Lower lobe of right lung (tissue), 2 donors: ENCODE results near the gene RPS2. TPM values are rescaled to one million over a fixed set of nuclear protein-coding genes. Genes with fewer than 3 reads are reported as not detected.
"Not testable (repeated sequence)": the region's sequence is repeated elsewhere in the genome, so short reads cannot be mapped to it uniquely, and the experiment has no call there.

Source experiments
- ATAC-seq, 2 donors: fragments of 200-7000 bp; cut with Tn5 transposase; one replicate each; pipeline ENCODE4 v1.9.1; 2020 to 2022; ENCODE audit warnings: mild to moderate bottlenecking in 2 of 2, moderate library complexity in 2 of 2
- DNase-seq: peaks from one replicate; pipeline ENCODE4 v3.0.0-alpha.2; 2020
- H3K27ac ChIP-seq: fragments of 200-600 bp; one replicate; pipeline ENCODE4 v1.8.0; 2022
- H3K27me3 ChIP-seq: fragments of 200-600 bp; one replicate; pipeline ENCODE4 v1.8.0; 2022; ENCODE audit warnings: low read depth
- H3K36me3 ChIP-seq: fragments of 200-600 bp; one replicate; pipeline ENCODE4 v1.8.0; 2022; ENCODE audit warnings: mild to moderate bottlenecking
- H3K4me1 ChIP-seq: fragments of 200-600 bp; one replicate; pipeline ENCODE4 v1.8.0; 2022
- H3K4me3 ChIP-seq: fragments of 200-600 bp; one replicate; pipeline ENCODE4 v1.8.0; 2022; ENCODE audit warnings: mild to moderate bottlenecking
- H3K9me3 ChIP-seq: fragments of 200-600 bp; one replicate; pipeline ENCODE4 v1.8.0; 2022
- CTCF ChIP-seq: fragments of 200-600 bp; IDR thresholded peaks from one replicate; pipeline ENCODE4 v1.8.0; 2022; ENCODE audit warnings: antibody characterized with exemption, mild to moderate bottlenecking
- intact Hi-C: fragments of 100-400 bp; cut with DNase I; formaldehyde crosslinking; loops from one replicate; pipeline ENCODE4 v1.11.0; 2022
- total RNA-seq: library from RNA; stranded (reverse); fragmentation: NEBNext Ultra II Directional; extraction: Animal tissue kit (Norgen Biotek cat#: 25700); gene quantifications from one replicate; pipeline ENCODE4 v1.2.1, GENCODE V29; 2021
- donor health status: DM: no; HTN: yes; CAD: no; lungs with severe emphysema.

The RPS2 gene
- total RNA-seq, 1 donor from 2014 or later = 1,721 TPM

- H3K4me3 ChIP-seq = peak within 1 kb of the TSS; percentile 96
- H3K4me1 ChIP-seq = peaks cover 35% of the 10 kb centered on the region
- ATAC-seq (peak; percentile 96 to 97), DNase-seq (peak; percentile 95)
- peak within 1 kb of the TSS; percentile 92 for H3K27ac ChIP-seq
- peak; percentile 81 for TF ChIP-seq CTCF
- H3K36me3 ChIP-seq = peaks cover 26% of the 10 kb centered on the region
- intact Hi-C loops = no loop called here
- H3K27me3 ChIP-seq = no peaks in the 10 kb centered on the region
- no peaks in the 10 kb centered on the region for H3K9me3 ChIP-seq
Observed at GRCh38 chr16:1959269-1960039, 5.2 kb downstream of the RPS2 start, which contains the start of gene NDUFB10. Gene NDUFB10, plus strand, starts transcription at chr16:1959538. Its CDS starts 87 bp downstream, at chr16:1959625.

- peak overlapping the region; percentile 96 for H3K4me3 ChIP-seq
- peaks cover 32% of the 10 kb centered on the region for H3K4me1 ChIP-seq
- intact Hi-C loops = no loop called here
Observed at GRCh38 chr16:1958715-1959268, 5.8 kb downstream of the RPS2 start.

GRCh38 chr16:1958143-1958491 lies 6.5 kb downstream of the RPS2 start:
- peak; percentile 42 for DNase-seq
- H3K27ac ChIP-seq, H3K27me3 ChIP-seq, H3K9me3 ChIP-seq, ATAC-seq, H3K4me3 ChIP-seq, intact Hi-C loops: not testable (repeated sequence)
- Histone ChIP-seq H3K4me1 (peaks cover 25% of the 10 kb centered on the region), H3K36me3 (peaks cover 22% of the 10 kb centered on the region)

More at GRCh38 chr16:1958715-1959268, 5.8 kb downstream of the RPS2 start:
- DNase-seq (peak; percentile 56), ATAC-seq (peak; percentile 4 to 18)
- peaks cover 26% of the 10 kb centered on the region for H3K36me3 ChIP-seq
- no peaks in the 10 kb centered on the region for H3K9me3 ChIP-seq
- peak overlapping the region; percentile 92 for H3K27ac ChIP-seq
- no peaks in the 10 kb centered on the region for H3K27me3 ChIP-seq
- no peak for TF ChIP-seq CTCF

GRCh38 chr16:1957434-1958142 lies 7.0 kb downstream of the RPS2 start:
- Histone ChIP-seq H3K36me3 (peaks cover 17% of the 10 kb centered on the region), H3K4me1 (peaks cover 21% of the 10 kb centered on the region)
- H3K27me3 ChIP-seq, H3K4me3 ChIP-seq, ATAC-seq, DNase-seq, H3K27ac ChIP-seq, H3K9me3 ChIP-seq, intact Hi-C loops: not testable (repeated sequence)

GRCh38 chr16:1953734-1954133 lies 10.9 kb downstream of the RPS2 start:
- H3K27ac ChIP-seq = no peak overlapping the region
- H3K36me3 ChIP-seq = no peaks in the 10 kb centered on the region
- intact Hi-C loops = no loop called here
- ATAC-seq = peak in 1 of 2 donors; percentile 11
- peak; percentile 43 for DNase-seq
- TF ChIP-seq CTCF = no peak
- H3K27me3 ChIP-seq = no peaks in the 10 kb centered on the region
- H3K4me1 ChIP-seq = peaks cover 1% of the 10 kb centered on the region
- no peak overlapping the region for H3K4me3 ChIP-seq
- H3K9me3 ChIP-seq = no peaks in the 10 kb centered on the region

- no peaks in the 10 kb centered on the region for H3K4me1 ChIP-seq
- DNase-seq (peak; percentile 20), ATAC-seq (no peak)
- H3K27ac ChIP-seq = no peak overlapping the region
- H3K27me3 ChIP-seq = no peaks in the 10 kb centered on the region
- no peaks in the 10 kb centered on the region for H3K9me3 ChIP-seq
- no peak for TF ChIP-seq CTCF
- H3K36me3 ChIP-seq = no peaks in the 10 kb centered on the region
- no peak overlapping the region for H3K4me3 ChIP-seq
- intact Hi-C loops = no loop called here
Observed at GRCh38 chr16:1950559-1950958, 14.1 kb downstream of the RPS2 start.
